GM21723 (cell line): Measurements from ENCODE around the gene ERICH3.

Experiments
- ATAC-seq: cut with Tn5 transposase; IDR thresholded peaks from one replicate; pipeline ENCODE4 v1.9.1; 2021; ENCODE audit warnings: mild to moderate bottlenecking, moderate library complexity; ENCODE audit not compliant: unreplicated experiment

The ERICH3 gene

DNA sequence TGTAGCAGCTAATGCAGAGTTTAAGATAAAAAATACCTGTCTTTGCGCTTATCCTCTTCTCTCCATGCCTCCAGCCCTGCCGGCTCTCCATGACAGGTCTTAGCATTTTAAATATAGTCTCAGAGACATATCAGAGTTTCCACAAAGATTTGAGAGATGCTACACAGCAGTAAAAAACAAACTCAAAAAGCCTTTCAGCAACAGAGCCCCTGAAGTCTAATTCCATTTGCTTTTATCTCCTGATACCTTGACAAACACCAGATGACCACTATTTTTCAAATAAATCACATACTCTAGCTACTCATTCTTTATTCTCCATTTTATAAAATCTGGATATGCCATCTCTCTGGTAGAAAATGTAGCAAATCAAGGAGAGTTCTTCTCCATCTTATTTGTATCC is 81.6 kb downstream of the ERICH3 start:
- no peak for ATAC-seq

DNA sequence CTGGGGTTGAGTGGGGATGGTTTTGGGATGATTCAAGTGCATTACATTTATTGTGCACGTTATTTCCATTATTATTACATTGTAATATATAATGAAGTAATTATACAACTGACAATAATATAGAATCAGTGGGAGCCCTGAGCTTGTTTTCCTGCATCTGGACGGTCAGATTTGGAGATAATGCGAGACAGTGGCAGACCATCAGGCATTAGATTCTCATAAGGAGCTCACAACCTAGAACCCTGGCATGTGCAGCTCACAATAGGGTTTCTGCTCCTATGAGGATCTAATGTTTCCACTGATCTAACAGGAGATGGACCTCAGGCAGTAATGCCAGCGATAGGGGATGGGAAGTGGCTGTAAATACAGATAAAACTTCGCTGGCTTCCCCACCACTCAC is 83.3 kb downstream of the ERICH3 start:
- ATAC-seq = no peak

- no peak for ATAC-seq
These were observed 85.7 kb downstream of the ERICH3 start for GRCh38 chr1:74587888-74588287.

DNA sequence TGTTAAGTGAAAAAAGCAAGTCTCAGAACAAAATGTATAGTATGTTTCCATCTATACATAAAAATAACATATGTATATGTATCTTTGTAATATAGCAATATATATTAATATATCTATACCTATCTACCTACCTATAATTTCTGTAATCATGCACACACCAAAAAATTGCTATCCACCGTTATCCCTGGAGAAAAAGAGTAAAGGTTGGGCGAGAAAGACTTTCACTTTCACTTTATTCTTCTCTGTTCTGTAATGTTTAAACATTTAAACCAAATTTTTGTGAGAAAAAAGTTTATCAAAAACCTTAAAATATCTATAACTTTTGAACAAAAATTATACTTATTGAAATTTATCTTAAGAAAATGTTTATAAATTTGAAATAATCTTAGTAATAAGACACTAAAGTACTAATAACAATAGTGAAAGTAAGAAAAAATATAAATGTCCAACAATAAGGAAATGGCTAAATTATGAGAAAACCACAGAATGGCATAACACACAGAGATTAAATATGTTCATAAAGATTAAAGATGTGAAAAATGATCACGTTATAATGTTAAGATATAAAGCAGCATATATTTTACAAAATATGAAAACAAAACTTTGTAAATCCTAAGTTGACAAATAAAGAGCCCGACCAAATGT is 87.2 kb downstream of the ERICH3 start:
- peak; percentile 56 for ATAC-seq

DNA sequence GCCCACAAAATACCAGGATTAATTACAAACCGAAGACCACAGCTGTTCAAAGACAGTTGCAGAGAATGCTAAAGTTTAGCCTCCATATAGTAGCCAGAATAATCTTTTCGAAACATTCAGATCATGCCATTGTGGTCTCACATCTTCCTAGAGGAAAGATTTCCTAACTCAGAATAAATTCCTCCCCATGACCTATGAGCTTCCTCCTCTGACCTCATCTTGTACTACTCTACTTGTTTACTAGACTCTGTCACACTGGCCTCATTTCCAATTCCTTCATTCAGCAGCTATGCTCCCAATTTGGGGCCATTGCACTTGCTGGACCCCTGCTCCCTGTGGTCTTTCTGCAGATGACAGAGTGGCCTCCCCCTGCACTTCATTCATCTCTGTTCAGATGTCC is 89.4 kb downstream of the ERICH3 start:
- no peak for ATAC-seq

DNA sequence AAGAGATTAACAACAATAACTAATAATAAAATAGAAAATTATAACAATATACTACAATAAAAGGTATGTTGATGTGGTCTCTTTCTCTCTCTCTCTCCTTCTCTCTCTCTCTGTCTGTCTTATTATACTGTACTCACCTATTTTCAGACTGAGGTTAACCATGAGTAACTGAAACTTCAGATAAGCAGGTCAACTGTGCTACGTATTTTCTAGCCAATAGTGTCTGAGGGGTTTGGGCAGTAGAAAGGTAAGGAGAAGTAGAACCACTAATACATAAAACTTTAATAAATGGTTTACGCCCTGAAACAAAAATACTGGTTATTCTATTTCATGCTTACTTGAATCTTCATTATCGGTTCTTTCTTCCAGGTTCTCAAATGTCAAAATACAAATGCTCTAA is 90.2 kb downstream of the ERICH3 start:
- no peak for ATAC-seq

DNA sequence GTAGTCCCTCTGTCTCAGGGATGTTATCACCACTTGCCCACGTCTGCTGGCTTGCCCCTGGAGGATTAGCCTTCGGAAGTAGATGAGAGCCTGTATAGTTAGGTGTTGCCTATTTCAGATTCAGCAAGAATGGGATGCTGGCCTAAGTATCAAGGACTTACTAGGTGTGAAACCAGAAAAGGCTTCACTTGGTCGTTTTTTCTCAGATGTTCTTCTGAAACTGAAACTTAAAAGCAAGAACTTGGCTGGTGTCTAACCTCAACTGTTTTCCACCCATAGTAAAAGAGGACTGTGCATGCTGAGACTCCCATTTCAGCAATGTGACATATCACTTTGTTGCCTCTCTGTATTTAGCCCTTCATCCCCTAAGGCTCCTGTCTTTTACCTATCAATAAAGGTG is 94.2 kb downstream of the ERICH3 start:
- peak; percentile 100 for ATAC-seq

DNA sequence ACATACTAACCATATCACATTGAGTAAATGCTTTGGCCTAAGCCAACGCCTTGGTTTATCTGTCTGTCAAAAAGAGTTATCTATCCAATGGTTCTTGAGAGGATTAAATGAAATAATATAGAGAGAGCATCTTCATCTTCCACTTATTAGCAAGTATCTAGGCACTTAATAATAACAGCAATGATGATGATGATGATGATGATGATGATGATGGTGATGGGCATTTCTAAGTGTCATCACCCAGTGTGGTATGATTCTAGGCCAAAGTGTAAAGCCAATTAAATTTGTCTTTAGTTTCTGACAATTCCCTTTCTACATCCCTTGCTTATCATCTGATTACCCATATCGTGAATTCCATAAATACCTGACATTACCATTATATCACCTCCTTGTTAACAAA is 95.5 kb downstream of the ERICH3 start:
- no peak for ATAC-seq

DNA sequence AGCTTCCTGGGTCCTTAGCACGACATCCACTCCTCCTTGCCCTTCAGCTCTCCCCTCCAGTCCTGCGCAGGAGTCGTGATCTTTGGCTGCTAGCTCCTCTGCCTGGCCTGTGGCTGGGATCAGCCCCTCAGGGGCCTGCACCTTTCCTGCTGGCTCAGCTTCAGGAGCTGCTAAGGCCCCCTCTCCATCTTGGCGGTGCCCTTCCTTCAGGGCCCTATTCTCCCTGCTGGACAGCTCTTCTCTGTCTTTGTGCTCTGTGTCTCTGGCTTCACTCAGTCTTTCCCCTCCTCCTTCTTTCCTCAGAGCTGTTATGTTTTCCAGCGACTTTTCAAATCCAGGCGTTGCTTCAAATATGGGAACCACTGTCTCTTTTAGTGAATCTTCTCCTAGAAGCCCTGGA is 101.7 kb downstream of the ERICH3 start:
- ATAC-seq = no peak

GRCh38 chr1:74571493-74571800 is 102.1 kb downstream of the ERICH3 start:
- no peak for ATAC-seq

DNA sequence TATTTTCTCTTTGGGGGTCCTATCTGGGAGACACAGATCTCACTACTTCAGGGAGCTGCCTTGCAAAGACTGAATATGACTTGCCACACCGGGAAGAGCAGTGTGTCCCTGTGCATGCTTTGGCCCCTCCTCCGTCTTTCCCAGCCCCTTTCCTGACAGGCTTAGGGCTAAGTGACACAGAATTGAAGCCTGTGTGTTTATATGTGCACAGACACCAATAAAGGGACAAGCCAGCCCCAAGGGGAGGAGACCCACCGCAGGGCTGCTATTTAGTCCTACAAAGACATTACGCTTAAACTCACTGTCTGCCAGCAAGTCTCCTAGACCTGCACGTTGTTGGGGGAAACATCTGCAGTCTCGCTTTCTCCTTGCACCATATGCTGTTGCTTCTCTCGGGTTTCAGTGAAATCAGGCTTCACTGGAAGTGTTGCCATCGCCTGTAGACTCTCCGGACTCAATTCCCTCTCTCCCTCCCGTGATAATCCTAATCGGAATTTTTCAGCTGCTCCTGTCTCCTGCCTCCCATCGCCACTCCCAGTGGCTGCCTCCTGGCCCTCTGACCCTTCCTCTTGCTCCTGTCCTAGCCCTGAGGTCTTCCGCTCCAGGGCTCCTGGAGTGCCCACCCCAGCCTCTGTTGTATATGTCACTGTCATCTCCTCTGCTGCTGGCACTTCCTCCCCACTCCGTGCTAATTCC is 102.6 kb downstream of the ERICH3 start:
- ATAC-seq = no peak

GRCh38 chr1:74549932-74550331 is 123.7 kb downstream of the ERICH3 start:
- no peak for ATAC-seq

- ATAC-seq = no peak
These were observed 124.4 kb downstream of the ERICH3 start for GRCh38 chr1:74548961-74549750.

DNA sequence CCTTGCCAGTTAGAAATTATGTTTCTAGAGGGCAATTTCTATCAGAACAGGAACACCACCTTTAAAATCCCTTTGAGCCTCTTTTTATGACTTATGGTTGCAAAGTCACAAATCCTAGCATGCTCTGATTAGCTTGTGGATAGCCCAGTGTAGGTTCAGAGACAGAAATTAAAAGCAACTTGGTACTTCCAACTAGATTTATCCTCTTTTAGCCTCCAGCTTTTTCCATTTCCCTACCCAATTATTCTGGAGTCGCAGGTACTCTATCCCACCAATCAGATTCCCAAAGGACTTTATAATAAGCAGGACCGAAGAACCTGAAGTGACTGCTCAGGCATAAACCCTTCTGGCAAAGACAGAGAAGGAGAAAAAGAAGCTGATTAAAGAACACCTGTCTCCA is 127.8 kb downstream of the ERICH3 start:
- ATAC-seq = no peak

GRCh38 chr1:74534241-74534640 is 139.4 kb downstream of the ERICH3 start:
- no peak for ATAC-seq

DNA sequence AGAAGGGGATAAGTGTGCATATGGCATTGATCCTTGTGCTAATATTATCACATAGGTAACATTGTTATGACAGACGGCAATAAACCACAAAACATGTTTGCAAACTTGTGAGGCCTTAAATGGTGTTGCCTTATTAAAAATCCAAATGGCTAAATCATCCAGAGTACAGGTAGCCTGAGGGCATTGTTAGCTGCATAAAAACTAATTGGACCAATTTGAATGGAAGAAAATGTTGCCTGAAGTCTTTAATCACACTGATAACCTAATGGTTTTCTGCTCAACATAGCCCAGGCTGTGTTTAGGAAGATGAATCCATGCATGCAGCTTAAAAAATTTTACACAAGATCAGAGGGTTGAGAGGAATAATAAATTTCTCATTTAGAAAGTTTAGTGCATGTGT is 141.8 kb downstream of the ERICH3 start:
- no peak for ATAC-seq

- no peak for ATAC-seq
These were observed 142.7 kb downstream of the ERICH3 start for GRCh38 chr1:74530892-74531291.

DNA sequence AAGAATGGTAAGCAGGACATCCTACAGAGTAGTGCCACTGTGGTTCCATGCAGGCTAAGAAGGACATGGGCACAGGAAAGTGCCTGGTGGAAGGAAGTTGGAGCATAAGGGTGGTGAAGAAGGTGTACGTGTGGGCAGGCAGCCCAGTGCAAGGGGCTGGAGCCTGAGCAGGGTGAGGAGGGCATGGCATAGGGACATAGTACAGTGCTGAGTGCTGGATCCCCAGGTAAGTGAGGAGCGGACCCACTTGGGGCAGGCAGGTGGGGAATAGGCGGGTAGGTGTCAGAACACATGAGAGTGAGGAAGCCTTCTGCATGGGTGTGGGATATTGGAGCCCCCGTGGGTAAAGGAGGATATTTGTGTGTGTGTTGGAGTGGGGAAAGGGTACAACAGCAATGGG is 145.5 kb downstream of the ERICH3 start:
- no peak for ATAC-seq

DNA sequence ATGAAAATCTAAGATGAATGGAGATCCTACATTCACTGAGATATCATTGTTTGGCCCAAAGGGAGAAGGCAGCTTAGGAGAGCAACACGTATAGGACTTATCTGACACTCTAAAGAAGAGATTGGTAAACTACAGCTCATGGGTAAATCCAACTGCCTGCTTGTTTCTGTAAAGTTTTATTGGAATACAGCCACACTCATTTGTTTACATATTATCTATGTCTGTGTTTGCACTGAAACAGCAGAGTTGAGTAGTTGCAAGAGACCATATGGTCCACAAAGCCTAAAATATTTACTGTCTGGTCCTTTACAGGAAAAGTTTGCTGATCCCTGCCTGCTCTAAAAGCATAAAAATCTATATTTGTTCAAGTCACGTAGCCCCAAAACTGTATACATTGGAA is 146.9 kb downstream of the ERICH3 start:
- no peak for ATAC-seq

GRCh38 chr1:74523873-74524480 is 149.6 kb downstream of the ERICH3 start:
- no peak for ATAC-seq

GRCh38 chr1:74522148-74522547 is 151.4 kb downstream of the ERICH3 start:
- no peak for ATAC-seq
